ENCODE results near the gene CC2D1A. TPM values are rescaled to one million over a fixed set of nuclear protein-coding genes. Genes with fewer than 3 reads are reported as not detected.

Gene CC2D1A
- total and polyA plus RNA-seq, 2 experiments from 2014 or later: 23.1 to 39.7 TPM

DNA sequence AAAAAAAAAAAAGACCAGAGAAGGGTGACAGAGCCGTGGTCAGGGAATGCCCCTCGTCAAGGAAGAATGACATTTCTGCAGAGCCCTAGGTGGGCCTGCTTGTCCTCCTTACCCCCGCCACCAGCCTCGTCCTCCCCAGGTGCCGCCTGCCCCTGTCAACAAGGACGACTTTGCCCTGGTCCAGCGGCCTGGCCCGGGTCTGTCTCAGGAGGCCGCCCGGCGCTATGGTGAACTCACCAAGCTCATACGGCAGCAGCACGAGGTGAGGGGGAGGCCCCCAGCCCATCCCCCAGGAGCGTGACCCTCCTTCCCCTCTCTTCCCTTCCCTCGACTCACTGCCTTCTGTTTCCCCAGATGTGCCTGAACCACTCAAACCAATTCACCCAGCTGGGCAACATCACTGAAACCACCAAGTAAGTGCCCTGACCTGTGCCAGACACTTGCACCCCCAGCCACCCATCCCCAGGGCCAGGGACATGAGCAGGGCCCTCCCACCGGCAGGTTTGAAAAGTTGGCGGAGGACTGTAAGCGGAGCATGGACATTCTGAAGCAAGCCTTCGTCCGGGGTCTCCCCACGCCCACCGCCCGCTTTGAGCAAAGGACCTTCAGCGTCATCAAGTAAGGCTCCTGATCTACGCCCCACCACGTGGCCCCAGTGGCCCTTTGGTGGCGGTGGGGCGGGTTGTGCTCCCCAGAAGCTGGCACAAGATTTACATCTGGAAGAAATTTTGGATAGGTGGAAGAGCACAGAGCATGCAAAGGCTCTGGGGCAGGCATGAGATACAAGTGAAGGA is 17.4 kb downstream of the CC2D1A start:
- H3K4me3 Mint-ChIP-seq: no peak overlapping the region
- Histone ChIP-seq H3K9me2 (ENCODE audit: insufficient read depth) (no peaks in the 10 kb centered on the region), H4K20me1 (replicated peaks; ENCODE audit: insufficient read depth) (peaks cover 4% of the 10 kb centered on the region)

More for the DNA sequence above, 17.4 kb downstream of the CC2D1A start:
- Histone ChIP-seq H2AFZ (no peak overlapping the region), H3K36me3 (ENCODE audit: insufficient read depth) (peaks cover 12% of the 10 kb centered on the region; the same call in 1 of the 2 replicates), H3K27me3 (ENCODE audit: insufficient read depth) (no peaks in the 10 kb centered on the region), H3K4me3 (no peak overlapping the region), H3F3A (replicated peaks; ENCODE audit: low read depth) (no peaks in the 10 kb centered on the region), H3K27ac (ENCODE audit: low read depth) (no peak overlapping the region), H3K79me2 (replicated peaks; ENCODE audit: insufficient read depth) (no peaks in the 10 kb centered on the region), H3K4me2 (no peak overlapping the region), H3K4me1 (ENCODE audit: insufficient read depth) (no peaks in the 10 kb centered on the region)
- H3K9me3 Mint-ChIP-seq: peaks cover 9% of the 10 kb centered on the region; the same call in 2 of the 3 replicates
- H3K36me3 Mint-ChIP-seq (ENCODE audit: low read depth): peaks cover 71% of the 10 kb centered on the region
- TF ChIP-seq NANOG (IDR thresholded peaks at IDR 0.05; ENCODE audit: borderline replicate concordance) (no peak), ZNF331 (CRISPR knock-in tag; IDR thresholded peaks at IDR 0.05; ENCODE audit: low read depth) (no peak), EZH2phosphoT487 (IDR thresholded peaks at IDR 0.05; ENCODE audit: unreplicated experiment) (no peak), POLR2AphosphoS5 (IDR thresholded peaks at IDR 0.05; ENCODE audit: low read depth) (no peak), JUNB (IDR thresholded peaks at IDR 0.05; ENCODE audit: unreplicated experiment) (no peak), STAT1 (IDR thresholded peaks at IDR 0.05; ENCODE audit: unreplicated experiment) (no peak)
- TF ChIP-seq, protein P1, sequence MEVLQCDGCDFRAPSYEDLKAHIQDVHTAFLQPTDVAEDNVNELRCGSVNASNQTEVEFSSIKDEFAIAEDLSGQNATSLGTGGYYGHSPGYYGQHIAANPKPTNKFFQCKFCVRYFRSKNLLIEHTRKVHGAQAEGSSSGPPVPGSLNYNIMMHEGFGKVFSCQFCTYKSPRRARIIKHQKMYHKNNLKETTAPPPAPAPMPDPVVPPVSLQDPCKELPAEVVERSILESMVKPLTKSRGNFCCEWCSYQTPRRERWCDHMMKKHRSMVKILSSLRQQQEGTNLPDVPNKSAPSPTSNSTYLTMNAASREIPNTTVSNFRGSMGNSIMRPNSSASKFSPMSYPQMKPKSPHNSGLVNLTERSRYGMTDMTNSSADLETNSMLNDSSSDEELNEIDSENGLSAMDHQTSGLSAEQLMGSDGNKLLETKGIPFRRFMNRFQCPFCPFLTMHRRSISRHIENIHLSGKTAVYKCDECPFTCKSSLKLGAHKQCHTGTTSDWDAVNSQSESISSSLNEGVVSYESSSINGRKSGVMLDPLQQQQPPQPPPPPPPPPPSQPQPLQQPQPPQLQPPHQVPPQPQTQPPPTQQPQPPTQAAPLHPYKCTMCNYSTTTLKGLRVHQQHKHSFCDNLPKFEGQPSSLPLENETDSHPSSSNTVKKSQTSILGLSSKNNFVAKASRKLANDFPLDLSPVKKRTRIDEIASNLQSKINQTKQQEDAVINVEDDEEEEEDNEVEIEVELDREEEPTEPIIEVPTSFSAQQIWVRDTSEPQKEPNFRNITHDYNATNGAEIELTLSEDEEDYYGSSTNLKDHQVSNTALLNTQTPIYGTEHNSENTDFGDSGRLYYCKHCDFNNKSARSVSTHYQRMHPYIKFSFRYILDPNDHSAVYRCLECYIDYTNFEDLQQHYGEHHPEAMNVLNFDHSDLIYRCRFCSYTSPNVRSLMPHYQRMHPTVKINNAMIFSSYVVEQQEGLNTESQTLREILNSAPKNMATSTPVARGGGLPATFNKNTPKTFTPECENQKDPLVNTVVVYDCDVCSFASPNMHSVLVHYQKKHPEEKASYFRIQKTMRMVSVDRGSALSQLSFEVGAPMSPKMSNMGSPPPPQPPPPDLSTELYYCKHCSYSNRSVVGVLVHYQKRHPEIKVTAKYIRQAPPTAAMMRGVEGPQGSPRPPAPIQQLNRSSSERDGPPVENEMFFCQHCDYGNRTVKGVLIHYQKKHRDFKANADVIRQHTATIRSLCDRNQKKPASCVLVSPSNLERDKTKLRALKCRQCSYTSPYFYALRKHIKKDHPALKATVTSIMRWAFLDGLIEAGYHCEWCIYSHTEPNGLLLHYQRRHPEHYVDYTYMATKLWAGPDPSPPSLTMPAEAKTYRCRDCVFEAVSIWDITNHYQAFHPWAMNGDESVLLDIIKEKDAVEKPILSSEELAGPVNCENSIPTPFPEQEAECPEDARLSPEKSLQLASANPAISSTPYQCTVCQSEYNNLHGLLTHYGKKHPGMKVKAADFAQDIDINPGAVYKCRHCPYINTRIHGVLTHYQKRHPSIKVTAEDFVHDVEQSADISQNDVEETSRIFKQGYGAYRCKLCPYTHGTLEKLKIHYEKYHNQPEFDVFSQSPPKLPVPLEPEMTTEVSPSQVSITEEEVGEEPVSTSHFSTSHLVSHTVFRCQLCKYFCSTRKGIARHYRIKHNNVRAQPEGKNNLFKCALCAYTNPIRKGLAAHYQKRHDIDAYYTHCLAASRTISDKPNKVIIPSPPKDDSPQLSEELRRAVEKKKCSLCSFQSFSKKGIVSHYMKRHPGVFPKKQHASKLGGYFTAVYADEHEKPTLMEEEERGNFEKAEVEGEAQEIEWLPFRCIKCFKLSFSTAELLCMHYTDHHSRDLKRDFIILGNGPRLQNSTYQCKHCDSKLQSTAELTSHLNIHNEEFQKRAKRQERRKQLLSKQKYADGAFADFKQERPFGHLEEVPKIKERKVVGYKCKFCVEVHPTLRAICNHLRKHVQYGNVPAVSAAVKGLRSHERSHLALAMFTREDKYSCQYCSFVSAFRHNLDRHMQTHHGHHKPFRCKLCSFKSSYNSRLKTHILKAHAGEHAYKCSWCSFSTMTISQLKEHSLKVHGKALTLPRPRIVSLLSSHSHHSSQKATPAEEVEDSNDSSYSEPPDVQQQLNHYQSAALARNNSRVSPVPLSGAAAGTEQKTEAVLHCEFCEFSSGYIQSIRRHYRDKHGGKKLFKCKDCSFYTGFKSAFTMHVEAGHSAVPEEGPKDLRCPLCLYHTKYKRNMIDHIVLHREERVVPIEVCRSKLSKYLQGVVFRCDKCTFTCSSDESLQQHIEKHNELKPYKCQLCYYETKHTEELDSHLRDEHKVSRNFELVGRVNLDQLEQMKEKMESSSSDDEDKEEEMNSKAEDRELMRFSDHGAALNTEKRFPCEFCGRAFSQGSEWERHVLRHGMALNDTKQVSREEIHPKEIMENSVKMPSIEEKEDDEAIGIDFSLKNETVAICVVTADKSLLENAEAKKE (CRISPR knock-in tag; IDR thresholded peaks at IDR 0.05): no peak
- TF ChIP-seq, protein P2, sequence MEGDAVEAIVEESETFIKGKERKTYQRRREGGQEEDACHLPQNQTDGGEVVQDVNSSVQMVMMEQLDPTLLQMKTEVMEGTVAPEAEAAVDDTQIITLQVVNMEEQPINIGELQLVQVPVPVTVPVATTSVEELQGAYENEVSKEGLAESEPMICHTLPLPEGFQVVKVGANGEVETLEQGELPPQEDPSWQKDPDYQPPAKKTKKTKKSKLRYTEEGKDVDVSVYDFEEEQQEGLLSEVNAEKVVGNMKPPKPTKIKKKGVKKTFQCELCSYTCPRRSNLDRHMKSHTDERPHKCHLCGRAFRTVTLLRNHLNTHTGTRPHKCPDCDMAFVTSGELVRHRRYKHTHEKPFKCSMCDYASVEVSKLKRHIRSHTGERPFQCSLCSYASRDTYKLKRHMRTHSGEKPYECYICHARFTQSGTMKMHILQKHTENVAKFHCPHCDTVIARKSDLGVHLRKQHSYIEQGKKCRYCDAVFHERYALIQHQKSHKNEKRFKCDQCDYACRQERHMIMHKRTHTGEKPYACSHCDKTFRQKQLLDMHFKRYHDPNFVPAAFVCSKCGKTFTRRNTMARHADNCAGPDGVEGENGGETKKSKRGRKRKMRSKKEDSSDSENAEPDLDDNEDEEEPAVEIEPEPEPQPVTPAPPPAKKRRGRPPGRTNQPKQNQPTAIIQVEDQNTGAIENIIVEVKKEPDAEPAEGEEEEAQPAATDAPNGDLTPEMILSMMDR (conservative IDR thresholded peaks at IDR 0.05; ENCODE audit: low read depth in 2 of 2): no peak
- H3K4me1 Mint-ChIP-seq: no peaks in the 10 kb centered on the region
- H3K27me3 Mint-ChIP-seq (ENCODE audit: insufficient read depth, low read depth, poor library complexity): peaks cover 5% of the 10 kb centered on the region
- DNase-seq (ENCODE audit: low spot score) (no peak), ATAC-seq (no peak)
- H3K27ac Mint-ChIP-seq: no peak overlapping the region
